M059J (cell line): ENCODE measurements around the gene IGFALS. TPM values are rescaled to one million over a fixed set of nuclear protein-coding genes. Genes with fewer than 3 reads are reported as not detected.
"Not testable (repeated sequence)": the region's sequence is repeated elsewhere in the genome, so short reads cannot be mapped to it uniquely, and the experiment has no call there.

Source experiments
- DNase-seq: peaks from one replicate; pipeline ENCODE4 v3.0.0-alpha.2; 2012; ENCODE audit warnings: low read depth
- total RNA-seq: library from RNA; depleted of rRNA; stranded (reverse); fragments of >200 nt; shearing (Covaris generic); gene quantifications from 2 replicates; pipeline ENCODE4 v1.2.3, GENCODE V29; 2014

Gene IGFALS
- total RNA-seq, 1 experiment from 2014 or later = 0.07 TPM

- no peak for DNase-seq
Measured at GRCh38 chr16:1818204-1818872, 24.8 kb upstream of the IGFALS start.

DNA sequence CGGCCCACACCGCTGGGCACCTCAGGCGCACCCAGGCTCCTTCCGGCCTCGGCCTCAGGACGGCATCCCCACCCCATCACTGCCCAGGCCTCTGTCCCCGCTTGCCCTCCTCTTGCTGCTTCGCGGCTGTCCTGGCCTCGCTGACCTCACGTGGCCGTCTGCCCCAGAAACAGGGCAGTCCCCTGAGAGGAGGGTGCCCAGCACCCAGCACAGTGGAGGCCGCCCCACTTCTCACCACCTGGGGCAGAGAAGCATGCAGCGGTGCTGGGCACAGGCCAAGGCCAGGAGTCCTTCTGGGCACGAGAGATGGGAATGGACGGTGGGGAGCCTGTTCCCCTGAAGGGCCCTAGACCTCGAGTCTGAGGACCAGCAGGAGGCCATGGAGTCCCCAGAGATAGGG, 24.2 kb upstream of the IGFALS start:
- DNase-seq = no peak

DNA sequence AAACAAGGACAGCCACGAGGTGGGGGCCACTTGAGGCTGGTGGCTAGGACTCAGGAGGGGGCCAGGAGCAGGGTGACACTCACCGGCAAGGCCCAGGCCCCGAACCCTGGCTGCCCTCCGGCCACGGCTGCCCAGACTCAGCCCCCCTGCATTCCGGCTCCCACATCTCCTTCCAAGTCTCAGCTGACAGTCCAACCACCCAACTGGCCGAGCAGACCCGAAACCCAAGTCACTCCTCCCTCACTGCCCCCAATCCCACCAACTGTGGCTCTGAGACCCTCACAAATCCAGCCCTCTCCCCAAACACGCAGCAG, 23.7 kb upstream of the IGFALS start:
- DNase-seq = no peak

- DNase-seq = no peak
Measured at GRCh38 chr16:1816396-1817275, 23.1 kb upstream of the IGFALS start.

DNA sequence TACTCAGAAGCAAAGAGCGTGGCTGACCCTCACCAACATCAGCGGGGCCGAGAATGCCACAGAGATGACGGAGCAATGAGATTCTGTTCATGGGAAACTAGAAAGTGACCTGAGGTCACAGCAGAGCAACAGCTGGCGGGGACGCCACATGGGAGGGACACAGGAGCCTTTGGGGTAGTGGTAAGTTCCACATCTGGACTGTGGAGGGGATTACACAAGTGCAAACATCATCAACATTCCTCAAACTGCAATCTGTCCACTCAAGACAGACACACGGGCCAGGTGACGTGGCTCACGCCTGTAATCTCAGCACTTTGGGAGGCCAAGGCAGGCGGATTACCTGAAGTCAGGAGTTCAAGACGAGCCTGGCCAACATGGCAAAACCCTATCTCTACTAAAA, 22.0 kb upstream of the IGFALS start:
- no peak for DNase-seq

DNA sequence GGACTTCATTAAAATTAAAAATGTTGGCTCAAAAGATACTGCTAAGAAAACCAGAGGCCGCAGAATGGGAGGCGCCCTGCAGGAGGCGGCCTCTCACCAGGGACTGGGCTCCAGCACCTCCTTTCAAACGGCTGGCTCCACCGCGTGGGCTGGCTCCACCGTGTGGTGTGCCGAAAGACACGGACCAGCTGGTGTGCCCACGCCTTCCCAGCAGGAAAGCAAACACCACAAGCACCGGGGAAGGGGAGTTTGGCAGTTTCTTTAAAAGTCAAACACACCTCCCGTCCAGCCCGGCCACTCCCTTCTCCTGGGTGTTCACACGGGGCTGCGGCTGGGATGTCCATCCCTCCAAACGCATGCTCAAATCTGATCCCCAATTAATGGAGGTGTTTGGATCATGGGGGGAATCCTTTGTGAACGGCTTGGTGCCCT, 19.2 kb upstream of the IGFALS start:
- DNase-seq = no peak

- DNase-seq = no peak
Measured at GRCh38 chr16:1810536-1810935, 17.0 kb upstream of the IGFALS start.

- no peak for DNase-seq
Measured at GRCh38 chr16:1810106-1810505, 16.6 kb upstream of the IGFALS start.

DNA sequence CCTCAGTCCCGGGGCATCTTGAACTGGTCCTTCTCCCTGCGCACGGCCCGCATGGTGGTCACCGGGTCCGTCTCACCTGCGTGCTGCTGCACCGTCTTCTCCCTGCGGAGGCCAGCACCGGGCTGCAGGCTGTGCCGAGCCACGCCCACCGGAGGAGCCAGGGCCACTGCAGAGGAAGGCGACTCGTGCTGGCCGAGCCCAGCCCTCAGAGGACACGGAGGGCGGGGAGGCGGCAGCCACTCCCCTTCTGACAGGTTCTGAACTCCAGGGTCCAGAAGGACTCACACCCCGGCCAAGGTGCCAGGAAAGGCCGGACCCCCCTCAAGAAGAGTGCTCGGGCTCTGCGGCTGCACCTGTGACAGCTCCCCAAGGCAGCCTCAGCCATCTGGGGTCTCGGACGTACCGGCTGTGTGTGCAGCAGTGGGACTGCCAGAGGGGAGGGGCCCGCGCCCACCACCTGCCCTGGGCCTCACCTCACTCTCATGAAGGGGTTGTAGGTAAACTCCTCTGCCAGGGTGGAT, 15.8 kb upstream of the IGFALS start:
- no peak for DNase-seq

GRCh38 chr16:1808691-1809090, 15.2 kb upstream of the IGFALS start:
- no peak for DNase-seq

DNA sequence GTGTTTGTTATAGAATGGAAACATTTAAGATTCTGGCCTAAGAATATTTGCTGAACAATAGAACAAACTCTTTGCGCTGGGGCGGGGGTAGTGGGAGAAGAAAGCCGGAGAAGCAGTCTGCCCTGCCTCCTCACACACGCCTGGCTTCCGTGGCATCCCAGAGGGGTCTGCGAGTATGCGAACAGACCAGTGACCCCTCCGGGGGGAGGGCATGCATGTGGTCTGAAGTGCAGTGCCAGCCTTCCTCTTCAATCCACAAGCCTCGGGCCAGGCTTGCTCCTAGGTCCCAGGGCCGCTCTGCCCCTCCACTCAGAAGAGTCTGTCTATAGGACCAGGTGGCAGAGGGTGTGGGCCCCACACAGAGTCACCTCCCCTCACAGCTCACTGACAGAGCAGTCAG, 14.1 kb upstream of the IGFALS start:
- no peak for DNase-seq

GRCh38 chr16:1800701-1801100, 7.2 kb upstream of the IGFALS start:
- no peak for DNase-seq

GRCh38 chr16:1799263-1799662, 5.8 kb upstream of the IGFALS start:
- DNase-seq = not testable (repeated sequence)

DNA sequence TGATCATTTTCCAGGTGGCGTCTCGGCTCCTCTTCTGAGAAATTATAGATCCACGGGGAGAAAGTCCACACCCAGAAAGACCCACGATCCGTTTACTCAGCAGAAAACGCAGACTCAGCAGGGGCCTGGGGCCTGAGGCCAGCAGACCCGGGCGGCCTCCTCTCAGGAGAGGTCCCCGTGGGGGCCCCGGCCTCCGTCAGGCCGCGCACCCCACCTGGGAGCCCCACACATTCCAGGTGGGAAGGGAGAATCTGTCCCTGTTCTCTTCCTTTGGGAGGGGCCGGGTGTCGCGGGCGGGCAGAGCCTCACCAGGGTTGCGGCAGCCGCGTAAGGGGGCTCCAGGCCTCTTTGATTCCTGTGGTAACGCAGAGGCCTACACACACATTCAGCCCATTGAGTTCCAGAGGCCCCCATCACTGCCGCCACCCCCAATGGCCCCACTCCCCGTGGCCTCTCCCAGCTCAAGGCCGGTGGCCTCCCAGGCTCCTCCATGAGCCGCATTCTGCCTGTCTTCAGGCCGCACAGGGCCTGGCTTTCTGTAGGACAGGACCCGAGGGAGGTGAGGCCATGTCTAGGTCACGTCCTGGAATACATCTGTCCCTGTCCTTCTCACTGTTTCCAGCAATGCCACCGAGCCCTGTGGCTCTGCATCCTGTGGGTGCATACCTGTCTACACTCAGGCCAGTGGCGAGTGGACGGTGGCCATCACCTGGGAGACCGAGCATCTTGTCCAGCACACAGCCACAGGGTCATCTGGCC, 1.6 kb upstream of the IGFALS start:
- no peak for DNase-seq

DNA sequence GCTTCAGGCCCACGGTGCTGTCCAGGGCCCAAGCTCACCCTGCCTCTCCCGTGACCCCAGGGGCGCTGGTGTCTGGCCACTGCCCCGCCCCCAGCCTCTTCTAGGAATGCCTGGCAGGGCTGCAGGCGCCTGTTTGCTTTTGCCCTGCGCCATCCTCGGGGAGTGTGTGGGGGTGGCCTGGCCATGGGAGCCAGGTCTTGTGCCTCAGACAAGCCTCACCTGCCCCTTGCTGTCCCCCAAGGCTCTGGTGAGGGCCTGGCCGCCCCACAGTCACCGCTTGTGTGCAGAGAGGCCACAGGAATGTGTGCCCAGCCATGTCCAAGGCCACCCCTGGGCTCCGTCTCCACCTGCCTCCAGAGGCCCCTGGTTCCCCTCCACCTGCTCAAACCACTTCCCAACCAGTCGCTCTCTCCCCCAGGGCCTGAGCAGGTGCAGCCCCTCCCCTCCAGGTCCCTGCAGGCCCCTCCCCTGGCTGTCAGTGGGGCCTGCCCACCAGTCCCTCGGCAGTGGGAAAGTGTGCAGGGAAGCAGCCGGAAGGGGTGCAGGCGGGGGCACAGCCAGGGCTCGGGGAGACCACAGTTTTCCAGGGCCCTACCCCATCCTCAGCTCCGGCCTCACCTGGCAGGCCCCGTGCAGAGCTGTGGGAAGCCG, 841 bp upstream of the IGFALS start:
- DNase-seq = no peak

DNA sequence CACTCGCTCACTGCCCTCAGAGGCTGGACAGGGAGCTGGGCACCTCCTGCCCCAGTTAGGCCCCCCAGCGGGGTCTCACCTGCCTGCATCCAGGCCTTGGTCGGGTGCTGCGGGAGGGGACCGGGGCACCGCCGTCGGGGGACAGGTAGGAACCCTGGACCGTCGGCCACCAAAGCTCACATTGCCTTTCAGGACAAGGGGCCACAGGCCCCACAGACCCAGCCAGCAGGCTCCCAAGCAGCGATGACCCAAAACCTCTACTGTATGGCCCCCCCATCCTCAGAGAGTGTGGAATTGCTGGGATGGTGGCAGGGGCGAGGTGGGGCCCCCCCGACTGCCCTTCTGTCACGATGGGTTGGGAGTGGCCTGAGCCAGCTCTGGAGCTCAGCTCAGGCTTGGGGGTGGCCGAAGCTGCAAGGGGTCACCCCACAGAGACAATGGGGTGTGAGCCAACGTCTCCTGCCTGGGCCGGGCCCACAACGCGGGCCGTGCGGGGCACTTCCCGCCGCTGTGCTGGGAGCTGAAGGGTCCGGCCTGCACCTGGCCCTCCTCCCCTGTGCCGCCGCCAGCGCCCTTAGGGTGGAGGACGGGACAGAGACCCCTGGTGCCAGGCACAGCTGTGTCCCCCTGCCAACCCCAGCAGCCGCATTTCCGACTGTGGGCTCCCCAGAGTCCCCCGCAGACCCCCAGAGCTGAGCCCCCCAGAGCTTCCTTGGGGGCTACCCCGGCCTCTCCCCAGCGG, 498 bp downstream of the IGFALS start:
- no peak for DNase-seq

DNA sequence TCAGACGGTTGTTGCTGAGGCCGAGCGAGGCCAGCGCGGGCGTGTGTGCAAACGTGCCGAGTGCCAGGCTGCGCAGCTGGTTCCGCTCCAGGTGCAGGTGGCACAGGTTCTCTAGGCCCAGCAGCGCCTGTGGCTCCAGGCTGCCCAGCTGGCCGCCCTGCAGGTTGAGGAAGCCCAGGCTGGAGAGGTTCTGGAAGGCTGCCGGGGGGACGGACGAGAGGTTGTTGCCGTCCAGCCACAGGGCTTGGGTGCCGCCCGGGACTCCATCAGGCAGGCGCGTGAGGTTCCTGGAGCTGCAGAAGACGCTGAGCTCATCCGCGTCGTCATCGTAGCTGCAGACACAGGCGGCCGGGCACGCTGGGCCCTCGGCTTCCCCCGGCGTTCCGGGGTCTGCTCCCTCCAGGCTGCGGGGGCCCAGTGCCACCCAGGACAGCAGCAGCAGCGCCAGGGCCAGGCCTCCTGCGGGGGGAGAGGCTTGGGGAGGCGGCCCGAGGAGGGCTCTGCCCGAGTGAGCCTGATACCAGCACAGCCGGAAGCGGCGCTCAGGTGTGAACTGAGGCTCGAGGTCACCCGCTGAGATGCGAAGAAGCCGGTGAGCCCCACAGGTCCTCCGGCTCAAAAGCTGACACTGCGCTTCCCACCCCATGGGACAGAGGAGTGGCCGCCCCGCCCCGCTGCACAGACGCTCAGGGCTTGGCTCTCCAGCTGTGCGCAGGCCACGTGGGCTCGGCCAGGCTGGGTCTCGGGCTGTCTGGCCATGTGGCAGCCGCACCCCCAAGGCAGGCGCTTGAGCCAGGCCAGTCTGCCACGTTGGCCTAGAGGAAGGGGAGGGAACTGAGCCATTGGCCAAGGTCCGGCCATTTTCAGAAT, 1.3 kb downstream of the IGFALS start:
- no peak for DNase-seq

GRCh38 chr16:1791256-1791942, 2.1 kb downstream of the IGFALS start:
- no peak for DNase-seq

- no peak for DNase-seq
Measured at GRCh38 chr16:1790611-1791255, 2.8 kb downstream of the IGFALS start.
